HT1080 (cell line): ENCODE data around the gene VAX1. TPM values are rescaled to one million over a fixed set of nuclear protein-coding genes. Genes with fewer than 3 reads are reported as not detected.
"Not testable (repeated sequence)": the region's sequence is repeated elsewhere in the genome, so short reads cannot be mapped to it uniquely, and the experiment has no call there.

Experiments used
- DNase-seq: peaks from one replicate; pipeline ENCODE4 v3.0.0-alpha.2; 2015; ENCODE audit warnings: low read depth
- small RNA-seq: library from RNA; depleted of rRNA; stranded (forward); fragments of <200 nt; gene quantifications from one replicate; pipeline ENCODE3, GENCODE V24; 2014
- total RNA-seq: library from RNA; depleted of rRNA; stranded (reverse); fragments of >200 nt; shearing (Covaris generic); gene quantifications from 2 replicates; pipeline ENCODE4 v1.2.3, GENCODE V29; 2014; rRNA removed

The VAX1 gene
- total RNA-seq, 1 experiment from 2014 or later, result not detected

DNA sequence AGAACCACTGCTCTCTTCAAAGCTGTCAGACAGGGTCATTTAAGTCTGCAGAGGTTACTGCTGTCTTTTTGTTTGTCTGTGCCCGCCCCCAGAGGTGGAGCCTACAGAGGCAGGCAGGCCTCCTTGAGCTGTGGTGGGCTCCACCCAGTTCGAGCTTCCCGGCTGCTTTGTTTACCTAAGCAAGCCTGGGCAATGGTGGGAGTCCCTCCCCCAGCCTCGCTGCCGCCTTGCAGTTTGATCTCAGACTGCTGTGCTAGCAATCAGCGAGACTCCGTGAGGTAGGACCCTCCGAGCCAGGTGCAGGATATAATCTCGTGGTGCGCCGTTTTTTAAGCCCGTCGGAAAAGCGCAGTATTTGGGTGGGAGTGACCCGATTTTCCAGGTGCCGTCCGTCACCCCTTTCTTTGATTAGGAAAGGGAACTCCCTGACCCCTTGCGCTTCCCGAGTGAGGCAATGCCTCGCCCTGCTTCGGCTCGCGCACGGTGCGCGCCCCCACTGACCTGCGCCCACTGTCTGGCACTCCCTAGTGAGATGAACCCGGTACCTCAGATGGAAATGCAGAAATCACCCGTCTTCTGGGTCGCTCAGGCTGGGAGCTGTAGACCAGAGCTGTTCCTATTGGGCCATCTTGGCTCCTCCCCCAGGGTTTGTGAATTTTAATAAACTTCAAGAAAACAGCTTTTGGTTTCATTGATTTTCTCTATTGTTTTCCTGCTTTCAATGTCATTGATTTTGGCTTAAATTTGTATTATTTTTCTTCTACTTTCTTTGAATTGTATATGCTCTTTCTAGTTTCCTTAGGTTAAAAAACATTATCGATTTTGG lies 53.4 kb downstream of the VAX1 start:
- DNase-seq, result not testable (repeated sequence)

Small RNAs within 50 kb of the gene (small RNA-seq; reads per million reads assigned to genes)
- gene MIR3663, result not detected

Other genes with a start within 250 kb of the VAX1 start
- gene SHTN1, start 133.1 kb downstream of the VAX1 start, total RNA-seq, result 3.9 and 7.1 TPM in 2 replicates
- not detected in 2 replicates for gene KCNK18, start 59.2 kb upstream of the VAX1 start, total RNA-seq
- gene SLC18A2, start 102.8 kb upstream of the VAX1 start, total RNA-seq, result not detected in 2 replicates
- gene PDZD8, start 237.2 kb upstream of the VAX1 start, total RNA-seq, result 16.7 and 26.1 TPM in 2 replicates